ENCODE results near the gene AP2A1.

DNA sequence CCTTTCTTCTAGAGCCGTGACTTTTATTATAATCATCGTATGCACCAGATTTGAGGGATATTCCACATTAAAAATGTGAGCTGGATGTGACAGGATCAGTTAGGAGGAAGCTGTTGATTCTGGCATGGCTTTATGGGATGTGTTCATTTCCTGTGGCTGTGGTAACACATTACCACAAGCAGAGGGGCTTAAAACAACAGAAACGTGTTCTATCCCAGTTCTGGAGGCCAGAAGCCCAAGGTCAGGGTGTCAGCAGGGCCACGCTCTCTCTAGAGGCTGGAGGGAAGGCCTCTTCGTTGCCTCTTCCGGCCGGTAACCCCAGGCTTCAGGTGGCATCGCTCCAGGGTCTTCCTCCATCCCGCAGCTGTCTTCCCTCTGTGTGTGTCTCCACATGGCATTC is 65.8 kb downstream of the AP2A1 start:
- TF ChIP-seq, protein P1, sequence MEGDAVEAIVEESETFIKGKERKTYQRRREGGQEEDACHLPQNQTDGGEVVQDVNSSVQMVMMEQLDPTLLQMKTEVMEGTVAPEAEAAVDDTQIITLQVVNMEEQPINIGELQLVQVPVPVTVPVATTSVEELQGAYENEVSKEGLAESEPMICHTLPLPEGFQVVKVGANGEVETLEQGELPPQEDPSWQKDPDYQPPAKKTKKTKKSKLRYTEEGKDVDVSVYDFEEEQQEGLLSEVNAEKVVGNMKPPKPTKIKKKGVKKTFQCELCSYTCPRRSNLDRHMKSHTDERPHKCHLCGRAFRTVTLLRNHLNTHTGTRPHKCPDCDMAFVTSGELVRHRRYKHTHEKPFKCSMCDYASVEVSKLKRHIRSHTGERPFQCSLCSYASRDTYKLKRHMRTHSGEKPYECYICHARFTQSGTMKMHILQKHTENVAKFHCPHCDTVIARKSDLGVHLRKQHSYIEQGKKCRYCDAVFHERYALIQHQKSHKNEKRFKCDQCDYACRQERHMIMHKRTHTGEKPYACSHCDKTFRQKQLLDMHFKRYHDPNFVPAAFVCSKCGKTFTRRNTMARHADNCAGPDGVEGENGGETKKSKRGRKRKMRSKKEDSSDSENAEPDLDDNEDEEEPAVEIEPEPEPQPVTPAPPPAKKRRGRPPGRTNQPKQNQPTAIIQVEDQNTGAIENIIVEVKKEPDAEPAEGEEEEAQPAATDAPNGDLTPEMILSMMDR (IDR thresholded peaks at IDR 0.05) = no peak
- no peak for TF ChIP-seq POLR2A (IDR thresholded peaks at IDR 0.05)
